Measurements from ENCODE around the gene EPAS1.

DNA sequence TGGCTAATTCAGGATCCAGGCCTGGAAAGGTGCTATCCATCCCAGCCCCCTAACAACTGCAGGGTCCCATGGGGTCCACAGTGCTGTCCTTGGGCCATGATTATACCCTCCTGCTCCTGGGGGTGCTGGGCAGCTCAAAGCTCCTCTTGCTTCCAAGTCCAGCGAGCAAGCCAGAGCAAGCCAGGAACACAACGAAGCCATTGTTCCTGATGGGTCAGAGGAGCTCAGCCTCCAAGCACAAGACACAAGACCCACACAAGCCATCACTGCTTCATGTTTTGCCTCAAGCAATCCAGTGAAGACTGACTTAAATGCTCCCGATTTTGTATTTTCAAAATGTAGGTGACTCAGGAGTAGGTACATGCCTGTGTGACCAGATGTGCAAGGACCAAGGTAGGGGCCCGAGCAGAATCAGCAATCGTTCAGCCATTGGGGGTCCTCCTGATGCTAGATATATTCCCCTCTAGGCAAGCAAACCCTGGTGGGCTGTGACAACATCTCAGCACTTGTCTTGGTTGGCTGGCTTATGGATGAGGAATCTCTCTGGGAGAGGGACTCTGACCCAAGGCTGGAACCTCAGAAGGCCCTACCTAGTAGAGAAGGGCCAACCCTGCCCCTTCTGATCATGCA is 90.8 kb downstream of the EPAS1 start:
- TF ChIP-seq, protein P1, sequence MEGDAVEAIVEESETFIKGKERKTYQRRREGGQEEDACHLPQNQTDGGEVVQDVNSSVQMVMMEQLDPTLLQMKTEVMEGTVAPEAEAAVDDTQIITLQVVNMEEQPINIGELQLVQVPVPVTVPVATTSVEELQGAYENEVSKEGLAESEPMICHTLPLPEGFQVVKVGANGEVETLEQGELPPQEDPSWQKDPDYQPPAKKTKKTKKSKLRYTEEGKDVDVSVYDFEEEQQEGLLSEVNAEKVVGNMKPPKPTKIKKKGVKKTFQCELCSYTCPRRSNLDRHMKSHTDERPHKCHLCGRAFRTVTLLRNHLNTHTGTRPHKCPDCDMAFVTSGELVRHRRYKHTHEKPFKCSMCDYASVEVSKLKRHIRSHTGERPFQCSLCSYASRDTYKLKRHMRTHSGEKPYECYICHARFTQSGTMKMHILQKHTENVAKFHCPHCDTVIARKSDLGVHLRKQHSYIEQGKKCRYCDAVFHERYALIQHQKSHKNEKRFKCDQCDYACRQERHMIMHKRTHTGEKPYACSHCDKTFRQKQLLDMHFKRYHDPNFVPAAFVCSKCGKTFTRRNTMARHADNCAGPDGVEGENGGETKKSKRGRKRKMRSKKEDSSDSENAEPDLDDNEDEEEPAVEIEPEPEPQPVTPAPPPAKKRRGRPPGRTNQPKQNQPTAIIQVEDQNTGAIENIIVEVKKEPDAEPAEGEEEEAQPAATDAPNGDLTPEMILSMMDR (IDR thresholded peaks at IDR 0.05), result no peak
- TF ChIP-seq EP300 (IDR thresholded peaks at IDR 0.05), result no peak
